Superior temporal gyrus (tissue), 1 donor: ENCODE results near the gene SLC47A1.
A peak's percentile ranks its signal among the peaks of the same experiment; 100 is the strongest.
"Not testable (repeated sequence)": the region's sequence is repeated elsewhere in the genome, so short reads cannot be mapped to it uniquely, and the experiment has no call there.

Experiments used
- DNase-seq: peaks from one replicate; pipeline ENCODE4 v3.0.0-alpha.2; 2016; ENCODE audit errors: extremely low spot score

The SLC47A1 gene, protein sequence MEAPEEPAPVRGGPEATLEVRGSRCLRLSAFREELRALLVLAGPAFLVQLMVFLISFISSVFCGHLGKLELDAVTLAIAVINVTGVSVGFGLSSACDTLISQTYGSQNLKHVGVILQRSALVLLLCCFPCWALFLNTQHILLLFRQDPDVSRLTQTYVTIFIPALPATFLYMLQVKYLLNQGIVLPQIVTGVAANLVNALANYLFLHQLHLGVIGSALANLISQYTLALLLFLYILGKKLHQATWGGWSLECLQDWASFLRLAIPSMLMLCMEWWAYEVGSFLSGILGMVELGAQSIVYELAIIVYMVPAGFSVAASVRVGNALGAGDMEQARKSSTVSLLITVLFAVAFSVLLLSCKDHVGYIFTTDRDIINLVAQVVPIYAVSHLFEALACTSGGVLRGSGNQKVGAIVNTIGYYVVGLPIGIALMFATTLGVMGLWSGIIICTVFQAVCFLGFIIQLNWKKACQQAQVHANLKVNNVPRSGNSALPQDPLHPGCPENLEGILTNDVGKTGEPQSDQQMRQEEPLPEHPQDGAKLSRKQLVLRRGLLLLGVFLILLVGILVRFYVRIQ

DNA sequence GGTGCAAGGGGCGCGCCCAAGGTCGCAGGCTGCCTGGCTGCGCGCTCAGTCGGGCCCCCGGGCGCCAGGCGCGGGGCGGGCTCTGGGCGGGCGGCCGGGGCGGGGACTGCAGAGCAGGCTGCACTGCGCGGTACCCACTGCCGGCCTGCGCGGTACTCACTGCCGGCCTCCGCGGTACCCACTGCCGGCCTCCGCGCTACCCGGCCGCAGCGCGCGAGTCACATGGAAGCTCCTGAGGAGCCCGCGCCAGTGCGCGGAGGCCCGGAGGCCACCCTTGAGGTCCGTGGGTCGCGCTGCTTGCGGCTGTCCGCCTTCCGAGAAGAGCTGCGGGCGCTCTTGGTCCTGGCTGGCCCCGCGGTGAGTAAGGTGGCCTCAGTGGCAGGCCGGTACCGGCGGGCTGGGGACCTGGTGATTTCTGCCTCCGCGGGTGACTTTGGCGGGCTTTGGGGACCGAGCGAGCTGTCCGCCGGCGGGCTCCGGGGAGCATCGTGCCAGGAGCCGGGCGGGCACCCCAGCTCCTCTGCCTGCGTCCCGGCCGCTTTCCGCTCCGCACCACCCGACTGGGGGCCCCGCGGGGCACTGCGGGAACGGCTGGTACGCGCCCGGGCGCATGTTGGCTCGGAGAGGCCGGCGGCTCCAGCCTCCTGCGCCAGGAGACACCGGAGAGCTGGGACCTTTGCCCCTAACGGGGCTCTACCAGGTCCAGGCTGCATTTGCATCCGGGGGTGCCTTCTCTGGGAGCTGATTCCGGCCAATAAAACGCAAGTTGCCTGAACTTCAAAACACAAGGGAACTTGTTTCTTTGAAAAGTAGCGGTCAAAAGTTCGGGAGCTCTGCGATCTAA is at the start of gene SLC47A1:
Gene SLC47A1, plus strand, starts transcription at position 137 of the 844 bp plus-strand sequence. Its CDS starts 86 bp downstream, at position 223.
- no peak for DNase-seq

DNA sequence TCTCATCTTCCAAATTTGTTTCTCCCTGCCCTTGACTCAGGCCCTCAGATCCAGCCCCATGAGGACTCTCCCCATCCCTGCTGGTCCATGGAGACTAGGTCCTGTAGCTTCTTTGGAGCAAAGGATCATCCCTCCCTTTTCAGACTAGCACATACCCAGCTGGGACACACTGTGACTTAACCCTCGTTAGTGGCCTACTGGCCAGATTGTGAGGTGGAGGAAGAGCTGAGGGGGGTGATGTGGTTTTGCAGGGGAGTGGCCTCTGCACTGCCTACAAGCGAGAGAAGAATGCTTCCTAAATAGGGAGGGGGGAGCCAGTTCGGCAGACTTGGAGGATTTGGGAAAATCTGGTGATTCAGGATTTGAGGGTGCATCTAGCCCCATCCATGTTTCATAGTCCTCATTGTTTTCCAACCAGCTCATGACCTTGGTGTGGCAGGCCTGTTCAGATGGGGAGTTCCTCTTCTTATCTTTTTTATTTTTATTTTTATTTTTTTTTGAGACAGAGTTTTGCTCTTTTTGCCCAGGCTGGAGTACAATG is 47.8 kb upstream of the SLC47A1 start:
- DNase-seq = no peak

DNA sequence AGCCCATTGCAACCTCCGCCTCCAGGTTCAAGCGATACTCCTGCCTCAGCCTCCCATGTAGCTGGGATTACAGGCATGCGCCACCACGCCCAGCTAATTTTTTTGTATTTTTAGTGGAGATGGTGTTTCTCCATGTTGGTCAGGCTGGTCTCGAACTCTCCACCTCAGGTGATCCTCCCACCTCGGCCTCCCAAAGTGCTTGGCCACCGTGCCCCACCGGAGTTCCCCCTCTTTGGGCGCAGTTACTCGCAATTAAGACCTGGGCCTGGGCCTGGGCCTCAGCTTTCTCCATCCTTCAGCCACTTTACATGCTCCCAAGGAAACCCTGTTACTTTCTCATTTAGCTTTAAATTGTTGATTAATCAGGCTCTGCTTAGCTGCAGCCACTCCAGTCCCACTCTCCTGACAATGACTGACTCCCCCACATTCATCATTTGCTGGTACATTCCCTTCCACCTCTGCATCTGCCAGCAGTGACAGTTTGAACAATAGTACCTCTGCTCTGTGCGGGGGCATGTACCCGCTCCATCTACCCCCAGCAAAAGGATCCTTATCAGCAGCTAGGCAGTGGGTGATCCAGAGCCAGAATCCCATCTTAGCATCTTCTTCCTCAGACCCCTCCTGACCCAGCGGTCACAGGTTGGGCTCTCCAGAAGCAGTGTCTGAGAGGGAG is 47.2 kb upstream of the SLC47A1 start:
- no peak for DNase-seq

DNA sequence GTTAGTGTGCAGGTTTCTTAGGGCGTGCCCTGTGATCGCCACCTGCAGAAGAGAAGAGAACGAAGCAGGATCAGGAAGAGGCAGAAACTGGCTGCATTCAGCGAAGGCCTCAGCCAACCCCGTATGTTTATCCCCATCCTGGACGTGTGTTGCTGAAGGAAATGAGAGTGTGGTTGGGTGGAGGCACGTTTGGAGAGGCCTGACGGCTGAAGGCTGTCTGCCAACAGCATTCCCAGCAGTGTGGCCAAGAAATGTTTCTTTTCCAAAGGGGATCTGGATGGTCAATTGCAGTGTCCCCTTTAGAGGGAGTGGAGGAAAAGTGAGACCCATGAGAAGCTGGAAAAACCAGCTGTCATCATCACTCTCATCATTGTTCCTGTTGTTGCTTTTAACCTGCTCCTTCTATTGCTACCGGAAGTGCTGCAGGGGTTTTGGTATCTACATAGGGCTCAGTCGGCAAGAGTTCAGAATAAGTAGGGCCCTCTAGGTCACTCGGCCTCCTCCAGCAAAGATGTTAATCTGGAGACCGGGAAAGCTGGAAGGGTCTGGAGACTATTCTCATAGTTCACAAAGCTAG is 46.5 kb upstream of the SLC47A1 start:
- DNase-seq = no peak

DNA sequence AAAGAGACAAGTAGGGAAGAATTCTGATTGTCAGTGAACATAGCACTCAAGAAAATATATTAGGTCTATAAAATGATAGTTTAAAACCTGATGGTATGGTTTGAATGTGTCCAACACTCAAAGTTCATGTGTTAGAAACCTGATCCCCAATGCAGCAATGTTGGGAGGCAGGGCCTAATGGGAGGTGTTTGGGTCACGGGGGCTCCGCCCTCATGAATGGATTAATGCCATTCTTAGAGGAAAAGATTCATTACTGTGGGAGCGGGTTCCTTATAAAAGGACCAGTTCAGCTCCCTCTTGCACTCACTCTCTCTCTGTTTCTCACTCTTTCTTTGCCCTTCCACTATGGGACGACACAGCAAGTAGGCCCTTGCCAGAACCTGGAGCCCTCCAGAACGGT is 41.5 kb upstream of the SLC47A1 start:
- no peak for DNase-seq

DNA sequence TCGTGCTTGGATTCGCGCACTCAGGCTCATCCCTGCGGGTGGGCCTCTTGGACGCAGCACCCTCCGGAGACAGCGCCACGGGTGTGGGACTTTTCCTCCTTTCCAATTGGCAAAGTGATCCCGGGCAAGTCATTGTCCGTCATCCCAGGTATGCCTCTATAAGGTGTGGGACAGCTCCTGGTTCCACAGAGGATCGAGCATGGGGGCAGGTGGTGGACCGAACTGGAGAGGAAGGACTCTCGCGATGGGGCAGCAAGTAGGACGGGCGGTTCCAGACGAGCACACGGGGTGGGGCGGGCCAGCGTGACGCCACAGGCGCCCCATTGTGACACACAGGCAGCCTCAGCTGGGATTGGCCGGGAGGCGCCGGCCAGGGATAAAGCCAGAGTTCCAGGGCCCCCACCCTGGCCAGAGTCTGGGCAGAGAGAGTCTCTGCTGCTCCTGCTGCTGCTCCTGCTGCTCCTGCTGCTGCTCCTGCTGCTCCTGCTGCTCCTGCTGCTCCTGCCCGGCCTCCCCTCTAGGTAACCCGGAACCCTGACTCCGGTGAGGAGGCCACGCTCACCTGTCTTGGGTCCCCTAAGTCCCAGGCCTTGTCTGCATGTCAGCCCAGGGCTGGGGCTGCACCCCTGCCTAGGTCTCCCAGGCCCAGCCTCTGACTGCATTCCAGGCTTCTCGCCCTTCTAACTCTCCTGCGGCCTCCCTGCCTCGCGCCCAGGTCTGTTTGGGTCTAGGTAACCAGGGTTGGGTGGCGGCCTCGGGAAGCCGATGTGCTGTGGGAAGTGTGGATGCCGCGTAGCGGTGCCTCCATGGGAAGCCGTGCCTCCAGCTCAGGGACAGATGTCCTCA is 38.5 kb upstream of the SLC47A1 start:
- no peak for DNase-seq

DNA sequence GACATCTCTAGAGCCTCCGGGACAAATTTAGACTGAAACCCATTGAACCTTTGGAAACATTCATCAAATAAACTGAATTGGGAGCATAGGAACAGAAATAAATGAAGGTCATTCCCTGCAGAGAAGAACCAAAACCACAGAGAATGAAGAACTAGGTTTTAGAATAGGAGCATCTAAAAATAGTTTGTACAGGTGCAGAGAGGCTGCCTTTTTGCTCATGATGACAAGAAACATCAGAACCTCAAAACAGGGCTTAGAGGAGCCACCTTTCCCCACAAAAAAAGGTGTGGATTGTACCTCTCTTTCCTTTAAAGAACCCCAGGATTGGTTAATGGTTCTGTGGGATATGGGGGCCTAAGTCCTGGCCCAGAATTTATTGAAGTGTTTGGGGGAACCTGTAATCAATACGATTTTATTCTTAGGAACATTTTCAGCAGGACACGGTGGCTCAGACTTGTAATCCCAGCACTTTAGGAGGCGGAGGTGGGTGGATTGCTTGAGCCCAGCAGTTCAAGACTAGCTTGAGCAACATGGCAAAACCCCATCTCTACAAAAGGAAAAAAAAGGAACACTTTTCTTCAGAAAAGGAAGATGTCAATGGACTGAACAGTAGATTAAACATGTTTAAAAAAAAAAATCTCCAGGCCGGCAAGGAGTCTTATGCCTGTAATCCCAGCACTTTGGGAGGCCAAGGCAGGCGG is 37.7 kb upstream of the SLC47A1 start:
- DNase-seq = peak; percentile 2

DNA sequence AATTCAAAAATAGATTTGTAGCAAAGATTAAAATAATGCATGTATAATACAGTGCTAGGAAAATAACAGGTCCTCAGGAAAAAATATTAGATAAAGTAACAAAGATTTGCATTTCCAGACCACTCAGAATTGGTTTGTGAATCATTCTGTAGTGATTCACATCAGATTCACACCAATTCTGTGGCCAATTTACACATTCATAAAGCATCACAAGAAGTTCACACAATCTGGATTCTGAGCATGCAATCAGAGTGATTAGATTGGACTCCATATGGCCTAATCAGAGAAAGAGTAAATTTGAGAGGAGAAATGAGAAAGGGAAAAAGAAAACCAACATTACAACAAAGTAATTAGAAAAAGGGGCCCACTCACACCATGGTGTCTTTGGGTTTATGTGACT is 36.0 kb upstream of the SLC47A1 start:
- peak; percentile 26 for DNase-seq

DNA sequence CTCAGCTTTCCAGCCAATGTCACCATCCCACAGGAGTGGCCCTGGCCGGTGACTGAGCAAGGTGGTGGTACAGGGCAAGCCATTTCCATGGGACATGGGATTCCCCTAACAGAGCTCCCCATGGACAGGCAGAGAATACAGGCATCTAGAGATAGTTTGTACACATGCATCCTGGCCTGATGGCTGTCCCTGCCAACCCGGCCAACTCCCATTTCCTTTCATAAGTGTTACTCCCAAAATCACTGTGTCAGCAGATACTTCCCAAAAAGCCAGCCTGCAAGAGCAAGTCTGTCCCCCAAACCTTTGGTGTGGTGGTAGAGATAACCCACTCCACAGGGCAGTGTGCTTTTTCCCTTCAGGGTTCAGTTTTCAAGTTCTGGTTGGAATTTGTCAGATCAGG is 32.4 kb upstream of the SLC47A1 start:
- no peak for DNase-seq

DNA sequence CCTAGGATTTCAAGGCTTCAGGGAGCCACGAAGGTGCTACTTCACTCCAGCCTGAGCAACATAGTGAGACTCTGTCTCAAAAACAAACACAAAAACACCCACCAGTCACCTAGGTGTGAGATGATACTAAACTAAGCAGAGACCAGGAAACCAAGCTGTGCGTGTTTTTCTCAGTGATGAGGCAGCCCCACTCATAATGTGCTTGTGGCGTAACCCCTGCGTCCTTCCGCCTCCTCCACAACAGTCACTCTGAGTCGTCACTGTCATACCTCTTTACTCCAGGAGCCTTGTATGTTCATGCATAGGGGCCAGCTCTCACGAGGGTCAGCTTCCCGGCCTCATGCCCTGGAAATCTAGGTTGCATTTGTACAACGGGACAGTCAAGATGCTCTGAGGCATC is 31.1 kb upstream of the SLC47A1 start:
- peak; percentile 7 for DNase-seq

DNA sequence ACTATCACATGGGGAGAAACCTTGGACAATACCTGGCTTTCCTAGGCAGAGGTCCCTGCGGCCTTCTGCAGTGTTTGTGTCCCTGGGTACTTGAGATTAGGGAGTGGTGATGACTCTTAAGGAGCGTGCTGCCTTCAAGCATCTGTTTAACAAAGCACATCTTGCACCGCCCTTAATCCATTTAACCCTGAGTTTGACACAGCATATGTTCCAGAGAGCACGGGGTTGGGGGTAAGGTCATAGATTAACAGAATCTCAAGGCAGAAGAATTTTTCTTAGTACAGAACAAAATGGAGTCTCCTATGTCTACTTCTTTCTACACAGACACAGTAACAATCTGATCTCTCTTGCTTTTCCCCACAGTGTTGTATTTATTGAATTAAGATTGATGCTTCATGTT is 28.1 kb upstream of the SLC47A1 start:
- not testable (repeated sequence) for DNase-seq

DNA sequence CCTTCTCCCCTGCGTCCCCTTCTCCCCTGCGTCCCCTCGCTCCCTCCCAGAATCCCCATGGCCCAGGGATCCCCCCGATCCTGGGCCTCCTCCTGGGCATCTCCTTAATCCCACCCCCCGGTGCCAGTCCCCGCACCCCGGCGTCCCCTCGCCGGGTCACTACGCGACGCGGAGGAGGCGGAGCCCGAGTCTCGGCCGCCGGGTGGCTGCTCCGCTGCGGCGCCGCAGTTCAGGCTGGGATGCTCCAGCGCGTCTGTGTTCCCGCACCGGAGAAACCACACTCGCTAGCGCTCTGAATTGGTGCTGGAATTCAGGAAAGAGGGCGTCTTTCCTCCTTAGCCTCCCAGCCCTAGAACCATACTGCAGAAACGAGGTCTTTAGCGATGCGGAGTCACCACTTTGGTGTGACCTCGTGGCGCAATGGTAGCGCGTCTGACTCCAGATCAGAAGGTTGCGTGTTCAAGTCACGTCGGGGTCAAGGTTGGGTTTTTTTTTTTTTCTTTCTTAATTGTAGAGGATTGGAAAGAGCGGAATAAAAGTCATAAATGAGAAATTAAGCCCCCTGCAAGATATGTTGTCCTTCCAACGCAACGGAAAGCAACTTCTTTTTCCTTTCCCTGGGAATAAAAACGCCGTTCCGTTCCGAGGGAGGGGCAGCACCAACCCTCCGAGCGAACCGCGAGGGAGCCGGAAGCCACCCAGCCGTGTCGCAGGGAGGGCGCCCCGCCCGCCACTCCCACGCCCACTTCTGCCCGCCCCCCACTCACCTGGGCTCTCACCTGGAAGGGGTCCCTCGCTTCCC is 25.7 kb upstream of the SLC47A1 start:
- peak; percentile 98 for DNase-seq

DNA sequence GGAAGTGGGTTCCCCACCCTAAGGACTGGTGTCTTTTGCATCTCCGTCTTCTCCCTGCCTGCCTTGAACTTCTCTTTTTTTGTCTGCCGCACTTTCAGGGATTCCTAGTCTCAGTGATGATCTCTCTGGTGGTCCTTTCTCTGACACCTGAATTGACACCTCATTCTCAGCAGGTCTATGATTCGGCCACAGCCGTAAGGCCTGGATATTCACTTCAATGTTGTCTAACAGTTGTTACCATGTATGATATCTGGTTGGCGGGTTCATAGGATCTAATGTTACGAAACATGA is 25.1 kb upstream of the SLC47A1 start:
- DNase-seq = peak; percentile 28

DNA sequence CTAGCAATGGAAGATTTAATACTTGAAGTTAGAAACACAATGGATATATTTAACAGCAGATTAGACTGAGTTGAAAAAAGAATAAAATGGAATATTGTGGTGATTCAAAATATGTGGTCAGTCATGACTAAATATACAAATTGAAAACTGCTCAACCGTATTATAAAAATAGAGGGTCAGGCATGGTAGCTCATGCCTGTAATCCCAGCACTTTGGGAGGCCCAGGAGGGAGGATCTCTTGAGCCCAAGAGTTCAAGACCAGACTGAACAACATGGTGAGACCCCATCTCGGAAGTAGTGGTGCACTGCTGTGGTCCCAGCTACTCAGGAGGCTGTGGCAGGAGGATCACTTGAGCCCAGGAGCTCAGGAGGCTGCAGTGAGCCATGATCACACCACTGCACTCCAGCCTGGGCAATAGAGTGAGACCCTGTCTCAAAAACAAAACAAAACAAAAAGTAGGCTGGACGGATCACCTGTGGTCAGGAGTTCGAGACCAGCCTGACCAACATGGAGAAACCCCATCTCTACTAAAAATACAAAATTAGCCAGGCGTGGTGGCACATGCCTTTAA is 24.3 kb upstream of the SLC47A1 start:
- not testable (repeated sequence) for DNase-seq

DNA sequence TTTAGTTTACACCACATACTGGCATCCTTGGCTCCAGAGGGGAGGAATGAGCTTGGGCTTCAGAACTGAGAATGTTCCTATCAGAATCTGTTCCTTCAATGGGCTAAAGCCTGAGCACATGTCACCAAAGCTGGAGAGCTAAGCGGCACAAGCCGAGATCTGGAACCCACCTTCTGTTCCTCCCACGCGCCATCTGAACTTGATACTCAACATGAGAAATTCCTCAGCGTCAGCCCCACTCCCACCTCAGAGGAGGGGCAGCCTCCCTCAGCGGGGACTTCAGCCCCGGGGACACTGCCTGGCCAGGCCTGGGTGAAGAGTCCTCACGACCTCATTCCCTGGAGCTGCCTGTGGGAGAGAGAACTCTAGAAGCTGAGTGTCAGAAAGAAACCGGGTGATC is 22.8 kb upstream of the SLC47A1 start:
- DNase-seq = peak; percentile 52

DNA sequence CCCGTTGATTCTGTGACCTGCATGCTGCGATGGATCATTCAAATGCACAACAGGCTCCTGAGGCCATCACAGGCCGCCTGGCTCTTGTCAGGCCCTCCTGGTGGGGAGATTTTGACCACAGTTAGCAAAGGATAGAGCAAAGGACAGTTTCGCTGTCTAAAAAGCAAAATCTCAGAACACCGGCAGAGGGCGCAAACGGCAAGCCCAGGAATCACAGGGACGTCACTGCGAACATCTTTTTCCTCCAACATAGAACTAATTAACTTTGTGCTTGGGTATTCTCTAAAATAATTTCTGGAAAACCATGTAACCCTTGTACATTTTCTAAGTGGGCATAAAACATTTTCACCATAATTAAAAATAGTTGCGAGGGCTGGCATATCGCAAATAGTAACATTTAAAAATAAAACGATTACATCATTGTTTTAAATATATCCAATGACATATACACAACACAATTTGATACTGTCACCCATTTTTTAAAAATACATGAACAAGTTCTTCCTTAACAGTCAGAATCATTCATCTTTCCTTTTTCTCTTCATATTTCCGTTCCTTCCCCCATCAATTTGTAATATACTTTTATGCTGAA is 19.7 kb upstream of the SLC47A1 start:
- DNase-seq = peak; percentile 91

DNA sequence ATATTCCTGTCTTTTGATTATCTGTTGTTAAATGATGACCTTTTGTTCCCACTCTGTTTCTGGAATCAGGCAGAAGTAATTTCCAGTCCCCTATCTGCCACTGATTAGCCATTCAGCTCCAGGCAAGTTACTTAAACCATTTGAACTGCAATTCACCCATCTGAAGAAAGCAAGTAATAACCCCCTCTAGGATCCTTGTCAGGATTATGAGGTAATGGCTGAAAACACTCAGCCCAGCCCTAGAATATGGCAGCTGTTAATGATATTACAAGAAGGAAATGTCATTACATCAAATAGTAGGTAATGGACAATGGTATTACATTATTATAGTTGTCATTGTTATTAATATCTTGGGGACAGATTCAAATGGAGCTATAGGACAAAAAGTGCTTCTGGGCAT is 16.0 kb upstream of the SLC47A1 start:
- DNase-seq = no peak
